Measurements from ENCODE around the gene ZMYM4.

ZMYM4 gene

GRCh38 chr1:35301674-35302392 lies 33.3 kb downstream of the ZMYM4 start:
- H3K4me2 ChIP-seq (ENCODE audit: low read length): no peak overlapping the region
- H3K36me3 ChIP-seq (ENCODE audit: control insufficient read depth, low read length): peaks cover 12% of the 10 kb centered on the region
- H3K27ac ChIP-seq (ENCODE audit: low read depth, low read length): no peak overlapping the region
- H3F3A ChIP-seq (ENCODE audit: control insufficient read depth, insufficient read depth): no peaks in the 10 kb centered on the region
- H4K20me1 ChIP-seq (ENCODE audit: control insufficient read depth, insufficient read depth, low read depth, low read length): no peaks in the 10 kb centered on the region
- 0 out of 2 replicates have a peak, but pooled peaks cover 7% of the 10 kb centered on the region for H3K4me1 ChIP-seq (ENCODE audit: control insufficient read depth, low read length)
- H3K27me3 ChIP-seq (ENCODE audit: control insufficient read depth, low read length): no peaks in the 10 kb centered on the region
- H3K9me2 ChIP-seq (replicated peaks; ENCODE audit: control insufficient read depth, low read length): no peaks in the 10 kb centered on the region
- H3K79me2 ChIP-seq (ENCODE audit: control insufficient read depth, low read length): peaks cover 22% of the 10 kb centered on the region
- TF ChIP-seq EZH2phosphoT487 (IDR thresholded peaks at IDR 0.05; ENCODE audit: borderline replicate concordance, low read length): no peak
- no peak for TF ChIP-seq CTCF (IDR thresholded peaks at IDR 0.05; ENCODE audit: low read depth, low read length, poor library complexity, severe bottlenecking)
- no peak overlapping the region for H3K4me3 ChIP-seq (ENCODE audit: low read length)
- no peaks in the 10 kb centered on the region for H3K9me3 ChIP-seq (ENCODE audit: control insufficient read depth, insufficient read depth, low read length)

- peaks cover 3% of the 10 kb centered on the region; the same call in 1 of the 2 replicates for H4K20me1 ChIP-seq (ENCODE audit: control insufficient read depth, insufficient read depth, low read depth, low read length)
- peaks cover 25% of the 10 kb centered on the region for H3K79me2 ChIP-seq (ENCODE audit: control insufficient read depth, low read length)
- H3K4me1 ChIP-seq (ENCODE audit: control insufficient read depth, low read length): no peaks in the 10 kb centered on the region
- H3K4me2 ChIP-seq (ENCODE audit: low read length): no peak overlapping the region
- no peaks in the 10 kb centered on the region for H3K27me3 ChIP-seq (ENCODE audit: control insufficient read depth, low read length)
- H3K9me2 ChIP-seq (replicated peaks; ENCODE audit: control insufficient read depth, low read length): no peaks in the 10 kb centered on the region
- no peaks in the 10 kb centered on the region for H3K9me3 ChIP-seq (ENCODE audit: control insufficient read depth, insufficient read depth, low read length)
- no peak for TF ChIP-seq CTCF (IDR thresholded peaks at IDR 0.05; ENCODE audit: low read depth, low read length, poor library complexity, severe bottlenecking)
- no peak for TF ChIP-seq EZH2phosphoT487 (IDR thresholded peaks at IDR 0.05; ENCODE audit: borderline replicate concordance, low read length)
- H3K4me3 ChIP-seq (ENCODE audit: low read length): no peak overlapping the region
- no peak overlapping the region for H3K27ac ChIP-seq (ENCODE audit: low read depth, low read length)
- H3K36me3 ChIP-seq (ENCODE audit: control insufficient read depth, low read length): peaks cover 14% of the 10 kb centered on the region
- no peaks in the 10 kb centered on the region for H3F3A ChIP-seq (ENCODE audit: control insufficient read depth, insufficient read depth)
Measured at GRCh38 chr1:35305383-35305782, 36.9 kb downstream of the ZMYM4 start.

GRCh38 chr1:35315649-35316048 lies 47.1 kb downstream of the ZMYM4 start:
- no peak overlapping the region for H3K27ac ChIP-seq (ENCODE audit: low read depth, low read length)
- H3K4me2 ChIP-seq (ENCODE audit: low read length): no peak overlapping the region
- H3K4me1 ChIP-seq (ENCODE audit: control insufficient read depth, low read length): no peaks in the 10 kb centered on the region
- H3K79me2 ChIP-seq (ENCODE audit: control insufficient read depth, low read length): peaks cover 8% of the 10 kb centered on the region; the same call in 1 of the 2 replicates
- H3K4me3 ChIP-seq (ENCODE audit: low read length): no peak overlapping the region
- TF ChIP-seq EZH2phosphoT487 (IDR thresholded peaks at IDR 0.05; ENCODE audit: borderline replicate concordance, low read length) (no peak), CTCF (IDR thresholded peaks at IDR 0.05; ENCODE audit: low read depth, low read length, poor library complexity, severe bottlenecking) (no peak)
- no peaks in the 10 kb centered on the region for H3K9me2 ChIP-seq (replicated peaks; ENCODE audit: control insufficient read depth, low read length)
- H3K9me3 ChIP-seq (ENCODE audit: control insufficient read depth, insufficient read depth, low read length): no peaks in the 10 kb centered on the region
- no peaks in the 10 kb centered on the region for H3F3A ChIP-seq (ENCODE audit: control insufficient read depth, insufficient read depth)
- H4K20me1 ChIP-seq (ENCODE audit: control insufficient read depth, insufficient read depth, low read depth, low read length): no peaks in the 10 kb centered on the region; the same call in 1 of the 2 replicates
- no peaks in the 10 kb centered on the region for H3K36me3 ChIP-seq (ENCODE audit: control insufficient read depth, low read length)
- no peaks in the 10 kb centered on the region for H3K27me3 ChIP-seq (ENCODE audit: control insufficient read depth, low read length)
